CD4-positive, alpha-beta T cell treated with Interferon gamma for 1 hour (primary cell): ENCODE data around the gene POLR2A.

Experiments
- DNase-seq: peaks from one replicate; pipeline ENCODE4 v3.0.0-alpha.2; 2020

Gene POLR2A

DNA sequence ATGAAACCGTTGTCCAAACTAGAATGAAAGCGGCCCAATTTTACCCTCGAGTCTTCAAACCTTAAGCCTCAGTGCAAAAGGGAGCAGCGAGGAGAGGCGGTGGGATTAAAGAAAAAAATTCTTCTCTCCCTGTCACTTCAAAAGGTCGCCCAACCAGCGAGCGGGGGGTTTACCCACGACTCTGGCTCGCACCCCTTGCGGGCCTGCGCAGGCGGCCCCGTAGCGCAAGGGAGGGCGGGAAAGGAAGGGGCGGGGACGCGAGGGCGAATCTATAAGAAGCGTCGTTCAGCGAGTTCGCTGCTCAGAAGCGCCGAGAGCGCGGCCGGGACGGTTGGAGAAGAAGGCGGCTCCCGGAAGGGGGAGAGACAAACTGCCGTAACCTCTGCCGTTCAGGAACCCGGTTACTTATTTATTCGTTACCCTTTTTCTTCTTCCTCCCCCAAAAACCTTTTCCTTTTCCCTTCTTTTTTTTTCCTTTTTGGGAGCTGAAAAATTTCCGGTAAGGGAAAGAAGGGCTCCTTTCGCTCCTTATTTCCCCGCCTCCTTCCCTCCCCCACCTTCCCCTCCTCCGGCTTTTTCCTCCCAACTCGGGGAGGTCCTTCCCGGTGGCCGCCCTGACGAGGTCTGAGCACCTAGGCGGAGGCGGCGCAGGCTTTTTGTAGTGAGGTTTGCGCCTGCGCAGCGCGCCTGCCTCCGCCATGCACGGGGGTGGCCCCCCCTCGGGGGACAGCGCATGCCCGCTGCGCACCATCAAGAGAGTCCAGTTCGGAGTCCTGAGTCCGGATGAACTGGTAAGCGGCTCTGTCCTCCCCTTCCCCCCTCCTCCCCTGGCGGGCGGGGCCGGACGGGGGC lies at the start of gene POLR2A:
Gene POLR2A (plus strand): TSS at position 300 of the 852 bp plus-strand sequence.
- DNase-seq = peak; percentile 97

DNA sequence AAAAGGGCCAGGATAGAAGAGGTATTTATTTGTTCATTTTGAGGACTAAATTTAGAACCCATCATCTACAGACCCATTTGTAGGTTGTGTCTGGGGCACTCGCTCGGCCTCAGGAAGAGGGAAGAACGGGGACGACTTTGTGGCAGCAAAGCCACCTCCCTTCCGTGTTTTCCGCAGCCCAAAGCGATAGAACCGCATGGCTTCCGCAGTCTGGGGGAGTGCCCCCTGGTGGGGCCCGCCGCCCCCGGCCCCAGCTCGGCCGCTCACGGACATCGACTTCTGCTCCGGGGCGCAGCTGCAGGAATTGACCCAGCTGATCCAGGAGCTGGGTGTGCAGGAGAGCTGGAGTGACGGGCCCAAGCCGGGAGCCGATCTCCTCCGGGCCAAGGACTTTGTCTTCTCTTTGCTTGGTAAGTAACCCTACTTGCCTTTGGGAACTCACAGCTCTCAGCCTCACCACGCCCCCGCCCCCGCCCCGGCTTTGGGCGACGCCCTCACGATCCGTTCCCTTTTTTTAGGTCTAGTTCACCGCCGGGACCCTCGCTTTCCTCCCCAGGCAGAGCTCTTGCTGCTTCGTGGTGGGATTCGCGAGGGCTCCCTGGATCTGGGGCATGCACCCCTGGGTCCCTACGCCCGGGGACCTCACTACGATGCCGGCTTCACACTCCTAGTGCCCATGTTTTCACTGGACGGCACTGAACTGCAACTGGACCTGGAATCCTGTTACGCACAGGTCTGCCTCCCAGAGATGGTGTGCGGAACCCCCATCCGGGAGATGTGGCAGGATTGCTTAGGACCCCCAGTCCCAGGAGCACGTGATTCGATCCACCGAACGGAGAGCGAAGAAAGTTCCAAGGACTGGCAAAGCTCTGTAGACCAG lies 48.2 kb upstream of the POLR2A start:
- DNase-seq = peak; percentile 45

- peak; percentile 82 for DNase-seq
These were observed 47.4 kb upstream of the POLR2A start for GRCh38 chr17:7436556-7437368.

GRCh38 chr17:7437369-7437863 lies 46.8 kb upstream of the POLR2A start:
- DNase-seq = no peak

DNA sequence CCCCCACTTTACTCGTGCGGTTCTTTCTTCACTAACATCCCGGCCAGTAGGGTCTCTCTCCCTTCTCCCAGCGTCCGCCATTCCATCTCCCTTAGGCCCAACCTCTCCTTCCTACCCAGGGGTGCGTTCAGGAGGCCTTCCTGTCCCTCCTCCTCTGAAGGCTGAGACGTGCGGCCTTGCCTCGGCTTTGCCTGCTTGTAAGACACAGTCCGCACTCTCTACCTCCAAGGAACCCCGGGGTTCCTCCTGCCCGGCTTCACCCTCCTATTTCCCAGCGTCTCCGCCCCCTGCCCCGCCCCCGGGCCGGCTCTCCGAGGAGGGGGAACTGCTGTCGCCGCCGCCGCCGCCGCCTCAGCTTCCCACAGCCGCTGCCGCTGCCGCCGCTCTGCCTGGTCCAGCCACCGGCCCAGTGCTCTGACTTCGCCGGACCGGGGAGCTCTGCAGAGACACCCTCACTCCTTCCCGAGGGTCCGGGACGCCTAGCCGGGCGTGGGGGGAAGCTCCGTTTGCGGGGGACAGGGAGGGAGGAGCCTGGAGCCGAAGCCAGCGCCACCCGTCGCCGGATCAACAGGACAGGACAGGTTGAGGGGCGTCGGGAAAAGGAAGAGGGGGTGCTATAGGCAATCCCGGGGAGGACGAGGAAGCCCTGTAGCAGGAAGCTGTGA lies 46.1 kb upstream of the POLR2A start:
- peak; percentile 68 for DNase-seq

DNA sequence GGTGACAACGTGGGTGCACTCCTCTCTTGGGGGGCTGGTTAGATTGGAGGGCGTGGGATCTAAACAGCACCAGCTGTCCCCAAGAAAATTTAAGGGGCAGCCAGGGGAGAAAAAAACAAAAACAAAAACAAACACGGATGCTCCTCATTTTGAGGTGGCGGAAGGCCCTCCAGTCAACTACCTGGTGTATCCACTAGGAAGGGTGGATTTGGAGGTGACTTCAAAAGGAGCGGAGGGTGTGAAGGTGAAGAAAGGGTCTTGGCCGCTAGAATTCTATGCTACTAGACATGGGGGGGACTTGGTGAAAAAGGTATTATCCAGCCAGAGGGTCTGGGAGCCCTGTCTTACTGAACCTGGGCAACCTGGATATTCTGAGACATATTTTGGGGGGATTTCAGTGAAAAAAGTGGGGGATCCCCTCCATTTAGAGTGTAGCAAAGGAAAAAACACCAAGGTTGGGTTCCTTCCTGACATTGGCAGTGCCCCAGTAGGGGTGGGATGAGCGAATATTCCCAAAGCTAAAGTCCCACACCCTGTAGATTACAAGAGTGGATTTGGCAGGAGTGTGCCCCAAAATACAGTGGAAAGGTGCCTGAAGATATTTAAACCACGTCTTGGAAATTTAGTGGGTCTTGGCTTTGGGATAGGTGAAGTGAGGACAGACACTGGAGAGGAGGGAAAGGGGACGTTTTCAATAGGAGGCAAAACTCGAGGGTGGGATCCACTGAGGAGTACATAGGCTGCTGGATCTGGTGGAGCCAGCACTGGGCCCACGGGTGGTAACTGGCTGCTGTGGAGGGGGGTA lies 45.3 kb upstream of the POLR2A start:
- DNase-seq = no peak

DNA sequence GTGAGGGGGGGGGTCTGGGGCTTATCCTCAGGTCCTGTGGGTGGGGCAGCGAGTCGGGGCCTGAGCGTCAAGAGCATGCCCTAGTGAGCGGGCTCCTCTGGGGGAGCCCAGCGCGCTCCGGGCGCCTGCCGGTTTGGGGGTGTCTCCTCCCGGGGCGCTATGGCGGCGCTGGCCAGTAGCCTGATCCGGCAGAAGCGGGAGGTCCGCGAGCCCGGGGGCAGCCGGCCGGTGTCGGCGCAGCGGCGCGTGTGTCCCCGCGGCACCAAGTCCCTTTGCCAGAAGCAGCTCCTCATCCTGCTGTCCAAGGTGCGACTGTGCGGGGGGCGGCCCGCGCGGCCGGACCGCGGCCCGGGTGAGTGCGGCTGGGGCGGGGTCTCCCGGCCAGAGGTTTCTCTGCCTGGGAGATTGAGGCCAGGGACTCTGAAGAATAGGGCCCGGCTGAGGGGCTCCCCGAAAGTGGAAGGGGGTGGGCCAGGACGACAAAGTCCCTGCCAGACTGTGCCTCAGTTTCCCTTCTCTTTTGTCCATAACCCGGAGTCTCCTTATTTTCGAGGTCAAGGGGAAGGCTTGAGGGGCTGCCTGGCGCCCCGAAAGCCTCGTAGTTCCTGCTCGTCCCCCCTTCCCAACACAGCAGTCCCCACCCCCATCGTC lies 44.6 kb upstream of the POLR2A start, which contains the start of gene FGF11:
Gene FGF11 (plus strand): TSS at position 51 of the 651 bp plus-strand sequence. CDS start 109 bp downstream, at position 160.
- no peak for DNase-seq

DNA sequence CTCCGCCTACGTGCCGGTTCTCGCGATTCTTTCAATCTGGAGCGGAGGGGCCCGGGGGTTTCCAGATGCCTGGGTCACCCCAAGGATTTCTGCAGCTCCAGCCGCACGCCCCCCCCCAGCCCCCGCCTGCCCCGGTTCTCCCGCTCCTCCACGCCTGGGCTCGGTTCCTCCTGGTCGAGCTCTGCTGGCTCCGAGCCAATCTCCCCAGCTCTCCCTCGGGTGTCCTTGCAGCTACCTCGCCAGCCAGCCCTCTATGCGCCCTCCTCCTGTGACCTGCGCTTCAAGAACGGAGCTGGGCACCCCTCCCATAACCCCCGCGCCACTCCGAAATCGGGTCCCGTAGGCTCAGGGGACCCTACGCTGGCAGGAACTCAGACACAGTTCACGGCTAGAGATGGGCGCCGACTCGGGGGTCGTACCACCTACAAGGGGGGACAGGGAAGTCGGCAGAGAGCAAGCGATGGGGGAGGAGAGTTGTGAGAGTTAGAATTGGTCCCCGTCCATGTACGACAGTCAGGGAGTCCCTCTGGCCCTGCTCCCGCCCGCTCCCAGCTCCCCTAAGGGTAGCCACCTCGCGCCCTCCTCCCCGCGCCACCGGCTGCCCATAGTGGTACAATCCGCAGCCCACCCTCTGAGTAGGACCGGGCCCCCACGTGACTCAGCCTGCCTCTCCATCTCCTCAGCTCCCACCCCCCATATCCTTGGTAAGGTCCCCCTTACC lies 43.9 kb upstream of the POLR2A start:
- DNase-seq = peak; percentile 23

GRCh38 chr17:7440834-7441195 lies 43.4 kb upstream of the POLR2A start:
- no peak for DNase-seq

DNA sequence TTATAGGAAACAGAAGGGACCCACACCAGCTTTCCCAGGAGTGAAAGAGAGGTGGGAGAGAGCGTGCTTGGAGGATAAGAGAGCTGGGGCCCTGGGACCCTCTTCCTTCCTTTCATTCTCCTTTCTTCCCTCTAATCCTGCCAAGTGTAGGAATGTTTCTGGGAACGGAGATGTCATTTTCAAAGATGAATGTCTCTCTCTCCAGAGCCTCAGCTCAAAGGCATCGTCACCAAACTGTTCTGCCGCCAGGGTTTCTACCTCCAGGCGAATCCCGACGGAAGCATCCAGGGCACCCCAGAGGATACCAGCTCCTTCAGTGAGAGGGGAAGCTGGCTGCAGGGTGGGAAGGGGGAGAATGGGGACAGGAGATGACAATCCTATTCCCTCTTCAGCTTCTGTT lies 42.9 kb upstream of the POLR2A start:
- DNase-seq = no peak

- DNase-seq = no peak
These were observed 42.0 kb upstream of the POLR2A start for GRCh38 chr17:7442142-7442541.

GRCh38 chr17:7443499-7444485 lies 40.4 kb upstream of the POLR2A start:
- DNase-seq = no peak

GRCh38 chr17:7444682-7445618 lies 39.2 kb upstream of the POLR2A start, which contains the start of gene CHRNB1:
CHRNB1 (plus strand) TSS chr17:7445061; CDS start chr17:7445128, 67 bp downstream.
- DNase-seq = peak; percentile 51

DNA sequence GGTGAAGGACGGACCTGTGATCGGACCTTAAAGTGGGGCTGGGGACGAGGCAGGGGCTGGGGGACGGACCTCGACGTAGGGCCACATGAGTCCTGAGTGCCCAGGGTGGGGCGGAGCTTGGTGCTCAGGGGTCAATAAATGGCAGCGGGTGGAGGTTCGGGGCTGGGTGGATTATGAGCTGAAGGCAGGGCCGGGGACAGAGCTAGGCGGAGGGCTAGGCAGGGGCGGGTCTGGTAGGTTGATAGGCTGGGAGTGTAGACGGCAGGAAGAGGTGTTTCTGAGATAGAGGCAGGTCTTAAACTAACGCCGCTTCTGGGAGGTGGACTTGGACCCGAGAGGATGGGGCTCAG lies 38.6 kb upstream of the POLR2A start:
- DNase-seq = no peak

- no peak for DNase-seq
These were observed 35.7 kb upstream of the POLR2A start for GRCh38 chr17:7448461-7448860.

- DNase-seq = no peak
These were observed 24.1 kb upstream of the POLR2A start for GRCh38 chr17:7459961-7460545.
